Epithelial cell of prostate (primary cell): ENCODE data around the gene AURKAIP1.
A peak's percentile ranks its signal among the peaks of the same experiment; 100 is the strongest.

Experiments
- DNase-seq: peaks from one replicate; pipeline ENCODE4 v3.0.0-alpha.2; 2011; ENCODE audit warnings: low read depth, low spot score
- H3K27ac ChIP-seq: fragments of 450-650 bp; 2 replicates; pipeline ENCODE4 v1.5.1; 2017; ENCODE audit warnings: mild to moderate bottlenecking

AURKAIP1 gene

GRCh38 chr1:1337793-1338147, 37.2 kb downstream of the AURKAIP1 start:
- no peak for DNase-seq
- H3K27ac ChIP-seq = no peak overlapping the region

- no peak for DNase-seq
Measured at GRCh38 chr1:1336931-1337792, 37.8 kb downstream of the AURKAIP1 start.

GRCh38 chr1:1336446-1336845, 38.6 kb downstream of the AURKAIP1 start:
- no peak overlapping the region for H3K27ac ChIP-seq
- no peak for DNase-seq

More at GRCh38 chr1:1336931-1337792, 37.8 kb downstream of the AURKAIP1 start:
- no peak overlapping the region for H3K27ac ChIP-seq

- H3K27ac ChIP-seq = no peak overlapping the region
- DNase-seq = no peak
Measured at GRCh38 chr1:1335792-1336248, 39.2 kb downstream of the AURKAIP1 start.

GRCh38 chr1:1335283-1335682, 39.7 kb downstream of the AURKAIP1 start:
- DNase-seq = no peak
- H3K27ac ChIP-seq = no peak overlapping the region

GRCh38 chr1:1334835-1335234, 40.2 kb downstream of the AURKAIP1 start:
- H3K27ac ChIP-seq = no peak overlapping the region
- DNase-seq = no peak

GRCh38 chr1:1333551-1334241, 41.3 kb downstream of the AURKAIP1 start:
- H3K27ac ChIP-seq = peak overlapping the region; percentile 17
- no peak for DNase-seq

GRCh38 chr1:1332774-1333480, 42.1 kb downstream of the AURKAIP1 start:
- peak overlapping the region; percentile 17 for H3K27ac ChIP-seq
- DNase-seq = peak; percentile 34

GRCh38 chr1:1332031-1332755, 42.8 kb downstream of the AURKAIP1 start:
- no peak for DNase-seq
- no peak overlapping the region for H3K27ac ChIP-seq

- no peak within 1 kb of the TSS for H3K27ac ChIP-seq
Measured at GRCh38 chr1:1331068-1331965, 43.7 kb downstream of the AURKAIP1 start, which contains the start of gene TAS1R3. TSS of gene TAS1R3 (plus strand) at chr1:1331280. CDS start at chr1:1331346, 66 bp downstream.

GRCh38 chr1:1330366-1331067, 44.5 kb downstream of the AURKAIP1 start:
- DNase-seq = no peak
- H3K27ac ChIP-seq = no peak overlapping the region

More at GRCh38 chr1:1331068-1331965, 43.7 kb downstream of the AURKAIP1 start, which contains the start of gene TAS1R3:
- DNase-seq = no peak

GRCh38 chr1:1329304-1330210, 45.5 kb downstream of the AURKAIP1 start:
- H3K27ac ChIP-seq = no peak overlapping the region

GRCh38 chr1:1328254-1328653, 46.8 kb downstream of the AURKAIP1 start:
- no peak for DNase-seq
- H3K27ac ChIP-seq = no peak overlapping the region

More at GRCh38 chr1:1329304-1330210, 45.5 kb downstream of the AURKAIP1 start:
- DNase-seq = no peak

- no peak for DNase-seq
- H3K27ac ChIP-seq = no peak overlapping the region
Measured at GRCh38 chr1:1327291-1327690, 47.7 kb downstream of the AURKAIP1 start.

GRCh38 chr1:1326075-1326605, 48.9 kb downstream of the AURKAIP1 start:
- H3K27ac ChIP-seq = peak overlapping the region; percentile 89
- no peak for DNase-seq

GRCh38 chr1:1325288-1326074, 49.5 kb downstream of the AURKAIP1 start:
- H3K27ac ChIP-seq = peak overlapping the region; percentile 89
- no peak for DNase-seq
